ENCODE measurements around the gene MTARC2. TPM values are rescaled to one million over a fixed set of nuclear protein-coding genes. Genes with fewer than 3 reads are reported as not detected.
A peak's percentile ranks its signal among the peaks of the same experiment; 100 is the strongest.

The MTARC2 gene
- total RNA-seq (10 to 100 TPM; 18.2 to 33.9 TPM), polyA plus RNA-seq (10 to 100 TPM; 31.4 to 32.7 TPM)
- long read RNA-seq, donor 1, transcript MARC2-202 (8 exons, 2,134 nt), result major isoform, 13 of 33 reads
- long read RNA-seq, donor 1, partial matches to known transcripts, result 4 of 33 reads
- long read RNA-seq, donor 1, other reads (novel, unspliced or antisense), result 14 of 33 reads
- long read RNA-seq, donor 2, transcript MARC2-202 (8 exons, 2,134 nt), result major isoform, 14 of 26 reads
- long read RNA-seq, donor 2, partial matches to known transcripts, result 1 of 26 reads
- long read RNA-seq, donor 2, other reads (novel, unspliced or antisense), result 10 of 26 reads

- H3K27me3 ChIP-seq (ENCODE audit: control insufficient read depth in 1 of 2, insufficient read depth in 2 of 2, low read length in 1 of 2), result no peaks in the 10 kb centered on the region
- H3K4me3 ChIP-seq (ENCODE audit: low read length in 2 of 2), result peak within 1 kb of the TSS; percentile 50 to 90
- H3K4me1 ChIP-seq (ENCODE audit: control insufficient read depth in 1 of 2, insufficient read depth in 2 of 2, low read length in 2 of 2), result peaks cover 0 to 12% of the 10 kb centered on the region in 2 donors
- H3K36me3 ChIP-seq (ENCODE audit: control insufficient read depth in 1 of 2, insufficient read depth in 2 of 2, low read length in 1 of 2), result no peaks in the 10 kb centered on the region
- H3K9me3 ChIP-seq (ENCODE audit: control insufficient read depth, low read length), result no peaks in the 10 kb centered on the region
- ATAC-seq (ENCODE audit: low FRiP score) (peak; percentile 96), DNase-seq (peak; percentile 86 to 88)
- intact Hi-C loops (cut with DNase I), result no loop called here
- H3K27ac ChIP-seq (ENCODE audit: low read depth in 1 of 2, low read length in 2 of 2), result peak within 1 kb of the TSS in 1 of 2 donors; percentile 29
- 0 to 1% methylated on average over 58 to 77 of the region's 77 CpGs for WGBS, 2 donors
These were observed at the start of gene MTARC2 for GRCh38 chr1:220748089-220748934. Gene MTARC2, plus strand, starts transcription at chr1:220748322. Its CDS starts 210 bp downstream, at chr1:220748532.

GRCh38 chr1:220698607-220699016 is 49.5 kb upstream of the MTARC2 start:
- H3K9me3 ChIP-seq (ENCODE audit: control insufficient read depth, low read length), result no peaks in the 10 kb centered on the region
- H3K4me1 ChIP-seq (ENCODE audit: control insufficient read depth in 1 of 2, insufficient read depth in 2 of 2, low read length in 2 of 2), result no peaks in the 10 kb centered on the region
- no peak for ATAC-seq (ENCODE audit: low FRiP score)
- 79 to 83% methylated on average over 5 of the region's 5 CpGs for WGBS, 2 donors
- no peaks in the 10 kb centered on the region for H3K36me3 ChIP-seq (ENCODE audit: control insufficient read depth in 1 of 2, insufficient read depth in 2 of 2, low read length in 1 of 2)
- intact Hi-C loops (cut with DNase I), result no loop called here
- no peaks in the 10 kb centered on the region for H3K27me3 ChIP-seq (ENCODE audit: control insufficient read depth in 1 of 2, insufficient read depth in 2 of 2, low read length in 1 of 2)
- H3K4me3 ChIP-seq (ENCODE audit: low read length in 2 of 2), result no peak overlapping the region
- H3K27ac ChIP-seq (ENCODE audit: low read depth in 1 of 2, low read length in 2 of 2), result no peak overlapping the region
- DNase-seq, result no peak

DNA sequence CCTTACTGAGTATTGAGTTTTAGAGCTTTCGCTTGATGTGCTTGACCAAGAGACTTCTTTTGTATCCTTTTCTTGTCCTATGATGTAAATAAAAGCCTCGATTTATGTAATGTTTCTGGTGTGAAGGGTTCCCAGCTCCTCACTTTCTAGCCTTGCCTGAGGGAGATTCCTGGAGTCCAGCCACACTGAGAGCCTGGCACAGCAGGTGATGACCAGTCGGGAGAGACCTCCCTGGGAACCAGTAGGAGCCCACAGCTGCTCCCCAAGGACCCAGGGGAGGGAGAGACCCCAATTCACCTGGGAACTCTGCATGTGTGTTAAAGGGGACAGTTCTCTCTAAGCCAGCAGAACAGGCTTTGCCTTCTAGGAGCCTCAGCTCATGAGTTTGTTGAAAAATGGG is 49.1 kb upstream of the MTARC2 start:
- Histone ChIP-seq H3K9me3 (ENCODE audit: control insufficient read depth, low read length) (no peaks in the 10 kb centered on the region), H3K27me3 (ENCODE audit: control insufficient read depth in 1 of 2, insufficient read depth in 2 of 2, low read length in 1 of 2) (no peaks in the 10 kb centered on the region), H3K27ac (ENCODE audit: low read depth in 1 of 2, low read length in 2 of 2) (no peak overlapping the region), H3K4me3 (ENCODE audit: low read length in 2 of 2) (no peak overlapping the region), H3K36me3 (ENCODE audit: control insufficient read depth in 1 of 2, insufficient read depth in 2 of 2, low read length in 1 of 2) (no peaks in the 10 kb centered on the region), H3K4me1 (ENCODE audit: control insufficient read depth in 1 of 2, insufficient read depth in 2 of 2, low read length in 2 of 2) (no peaks in the 10 kb centered on the region)
- no peak for DNase-seq
- intact Hi-C loops (cut with DNase I), result no loop called here
- 80 to 83% methylated on average over 3 of the region's 3 CpGs for WGBS, 2 donors
- ATAC-seq (ENCODE audit: low FRiP score), result no peak

DNA sequence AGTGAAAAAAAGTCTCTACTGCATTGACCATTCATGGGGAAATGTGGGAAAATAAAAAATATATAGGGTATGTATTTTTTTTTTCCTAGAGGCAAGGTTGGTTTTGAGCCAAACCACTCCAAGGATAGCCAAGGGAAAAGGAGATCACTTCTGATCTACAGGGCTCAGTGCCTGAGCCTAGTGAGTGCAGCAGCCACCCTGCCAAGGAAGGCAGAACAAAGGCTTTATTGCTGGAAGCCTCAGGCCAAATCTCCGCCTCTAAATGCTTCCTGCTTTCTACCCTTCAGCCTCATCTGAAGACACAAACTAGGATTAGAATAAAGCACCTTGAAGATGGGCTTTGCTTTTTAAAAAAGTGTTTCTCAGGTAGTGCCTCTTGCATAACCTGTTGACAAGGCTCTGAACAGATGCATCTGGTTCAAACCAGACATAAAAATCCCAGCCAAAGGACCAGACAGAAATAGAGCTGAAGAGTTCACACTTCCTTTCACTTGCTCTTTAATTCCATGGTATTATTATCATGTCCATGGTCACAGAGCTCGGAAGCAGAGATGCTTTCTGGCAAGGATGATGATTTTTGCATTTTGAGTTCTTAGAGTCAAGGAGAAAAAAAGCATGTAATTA is 47.5 kb upstream of the MTARC2 start:
- intact Hi-C loops (cut with DNase I), result no loop called here
- DNase-seq, result no peak

DNA sequence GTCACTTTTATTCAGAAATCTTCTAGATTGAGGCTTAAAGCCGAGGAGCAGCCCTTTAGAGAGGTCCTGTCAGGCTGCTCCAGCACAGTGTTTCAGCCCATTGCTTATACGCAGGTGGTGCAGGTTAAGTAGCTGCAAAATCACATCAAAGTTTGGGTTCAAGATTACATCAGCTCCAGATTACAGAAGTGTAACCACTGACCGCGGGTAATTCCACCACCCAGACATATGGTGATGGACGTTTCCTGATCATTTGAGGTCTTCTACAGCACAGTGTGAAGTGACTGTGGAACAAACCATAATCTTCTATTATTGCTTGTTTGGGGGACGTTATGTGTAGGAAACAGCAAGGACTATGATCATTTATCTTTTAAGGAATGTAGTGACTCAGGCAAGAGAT is 46.1 kb upstream of the MTARC2 start:
- Histone ChIP-seq H3K27ac (ENCODE audit: low read depth in 1 of 2, low read length in 2 of 2) (no peak overlapping the region), H3K4me1 (ENCODE audit: control insufficient read depth in 1 of 2, insufficient read depth in 2 of 2, low read length in 2 of 2) (no peaks in the 10 kb centered on the region), H3K4me3 (ENCODE audit: low read length in 2 of 2) (no peak overlapping the region), H3K36me3 (ENCODE audit: control insufficient read depth in 1 of 2, insufficient read depth in 2 of 2, low read length in 1 of 2) (no peaks in the 10 kb centered on the region), H3K27me3 (ENCODE audit: control insufficient read depth in 1 of 2, insufficient read depth in 2 of 2, low read length in 1 of 2) (no peaks in the 10 kb centered on the region), H3K9me3 (ENCODE audit: control insufficient read depth, low read length) (no peaks in the 10 kb centered on the region)
- DNase-seq, result no peak
- 65 to 72% methylated on average over 6 of the region's 6 CpGs for WGBS, 2 donors
- ATAC-seq (ENCODE audit: low FRiP score), result no peak
- intact Hi-C loops (cut with DNase I), result no loop called here

More for the DNA sequence above, 47.5 kb upstream of the MTARC2 start:
- Histone ChIP-seq H3K9me3 (ENCODE audit: control insufficient read depth, low read length) (no peaks in the 10 kb centered on the region), H3K4me1 (ENCODE audit: control insufficient read depth in 1 of 2, insufficient read depth in 2 of 2, low read length in 2 of 2) (no peaks in the 10 kb centered on the region), H3K36me3 (ENCODE audit: control insufficient read depth in 1 of 2, insufficient read depth in 2 of 2, low read length in 1 of 2) (no peaks in the 10 kb centered on the region), H3K27ac (ENCODE audit: low read depth in 1 of 2, low read length in 2 of 2) (no peak overlapping the region), H3K4me3 (ENCODE audit: low read length in 2 of 2) (no peak overlapping the region), H3K27me3 (ENCODE audit: control insufficient read depth in 1 of 2, insufficient read depth in 2 of 2, low read length in 1 of 2) (no peaks in the 10 kb centered on the region)
- 62 to 81% methylated on average over 2 of the region's 2 CpGs for WGBS, 2 donors
- ATAC-seq (ENCODE audit: low FRiP score), result no peak

GRCh38 chr1:220702733-220703270 is 45.3 kb upstream of the MTARC2 start:
- ATAC-seq (ENCODE audit: low FRiP score), result no peak
- Histone ChIP-seq H3K4me1 (ENCODE audit: control insufficient read depth in 1 of 2, insufficient read depth in 2 of 2, low read length in 2 of 2) (no peaks in the 10 kb centered on the region), H3K36me3 (ENCODE audit: control insufficient read depth in 1 of 2, insufficient read depth in 2 of 2, low read length in 1 of 2) (no peaks in the 10 kb centered on the region), H3K9me3 (ENCODE audit: control insufficient read depth, low read length) (no peaks in the 10 kb centered on the region), H3K4me3 (ENCODE audit: low read length in 2 of 2) (no peak overlapping the region), H3K27me3 (ENCODE audit: control insufficient read depth in 1 of 2, insufficient read depth in 2 of 2, low read length in 1 of 2) (no peaks in the 10 kb centered on the region), H3K27ac (ENCODE audit: low read depth in 1 of 2, low read length in 2 of 2) (no peak overlapping the region)
- intact Hi-C loops (cut with DNase I), result no loop called here
- no peak for DNase-seq
- 67 to 68% methylated on average over 5 of the region's 5 CpGs for WGBS, 2 donors

DNA sequence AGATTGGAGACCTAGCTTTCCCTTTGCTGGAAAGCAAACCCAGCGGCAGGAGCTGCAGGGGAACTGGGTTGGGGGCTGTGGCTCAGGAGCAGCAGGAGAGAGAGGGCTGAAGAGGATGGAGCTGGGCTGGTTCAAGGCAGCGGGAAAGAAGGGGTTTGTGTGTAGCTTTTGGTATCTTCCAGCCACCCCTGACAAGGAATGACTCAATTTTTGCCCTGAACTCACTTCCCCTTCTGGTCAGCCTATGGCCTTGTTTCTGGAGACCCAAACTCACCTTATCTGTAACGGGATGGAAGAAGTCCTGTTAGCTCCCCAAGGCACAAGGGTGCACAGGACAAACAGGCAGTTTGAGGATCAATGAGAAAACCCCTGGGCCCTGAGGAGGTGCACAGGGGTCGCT is 44.8 kb upstream of the MTARC2 start:
- Histone ChIP-seq H3K4me3 (ENCODE audit: low read length in 2 of 2) (no peak overlapping the region), H3K9me3 (ENCODE audit: control insufficient read depth, low read length) (no peaks in the 10 kb centered on the region), H3K4me1 (ENCODE audit: control insufficient read depth in 1 of 2, insufficient read depth in 2 of 2, low read length in 2 of 2) (no peaks in the 10 kb centered on the region), H3K27ac (ENCODE audit: low read depth in 1 of 2, low read length in 2 of 2) (no peak overlapping the region), H3K36me3 (ENCODE audit: control insufficient read depth in 1 of 2, insufficient read depth in 2 of 2, low read length in 1 of 2) (no peaks in the 10 kb centered on the region), H3K27me3 (ENCODE audit: control insufficient read depth in 1 of 2, insufficient read depth in 2 of 2, low read length in 1 of 2) (no peaks in the 10 kb centered on the region)
- DNase-seq (no peak), ATAC-seq (ENCODE audit: low FRiP score) (no peak)
- WGBS, 2 donors, result 87 to 92% methylated on average over 4 of the region's 4 CpGs
- intact Hi-C loops (cut with DNase I), result no loop called here

GRCh38 chr1:220705782-220706181 is 42.3 kb upstream of the MTARC2 start:
- intact Hi-C loops (cut with DNase I), result no loop called here
- DNase-seq (no peak), ATAC-seq (ENCODE audit: low FRiP score) (no peak)
- Histone ChIP-seq H3K4me1 (ENCODE audit: control insufficient read depth in 1 of 2, insufficient read depth in 2 of 2, low read length in 2 of 2) (no peaks in the 10 kb centered on the region), H3K27me3 (ENCODE audit: control insufficient read depth in 1 of 2, insufficient read depth in 2 of 2, low read length in 1 of 2) (no peaks in the 10 kb centered on the region), H3K36me3 (ENCODE audit: control insufficient read depth in 1 of 2, insufficient read depth in 2 of 2, low read length in 1 of 2) (no peaks in the 10 kb centered on the region), H3K4me3 (ENCODE audit: low read length in 2 of 2) (no peak overlapping the region), H3K27ac (ENCODE audit: low read depth in 1 of 2, low read length in 2 of 2) (no peak overlapping the region), H3K9me3 (ENCODE audit: control insufficient read depth, low read length) (no peaks in the 10 kb centered on the region)
- whole genome bisulfite sequencing, 2 donors, result 84 to 92% methylated on average over 7 of the region's 7 CpGs

Data from aorta (tissue), 5 donors.